ENCODE results near the gene FAM149B1.
A peak's percentile ranks its signal among the peaks of the same experiment; 100 is the strongest.
"Not testable (repeated sequence)": the region's sequence is repeated elsewhere in the genome, so short reads cannot be mapped to it uniquely, and the experiment has no call there.

Gene FAM149B1

DNA sequence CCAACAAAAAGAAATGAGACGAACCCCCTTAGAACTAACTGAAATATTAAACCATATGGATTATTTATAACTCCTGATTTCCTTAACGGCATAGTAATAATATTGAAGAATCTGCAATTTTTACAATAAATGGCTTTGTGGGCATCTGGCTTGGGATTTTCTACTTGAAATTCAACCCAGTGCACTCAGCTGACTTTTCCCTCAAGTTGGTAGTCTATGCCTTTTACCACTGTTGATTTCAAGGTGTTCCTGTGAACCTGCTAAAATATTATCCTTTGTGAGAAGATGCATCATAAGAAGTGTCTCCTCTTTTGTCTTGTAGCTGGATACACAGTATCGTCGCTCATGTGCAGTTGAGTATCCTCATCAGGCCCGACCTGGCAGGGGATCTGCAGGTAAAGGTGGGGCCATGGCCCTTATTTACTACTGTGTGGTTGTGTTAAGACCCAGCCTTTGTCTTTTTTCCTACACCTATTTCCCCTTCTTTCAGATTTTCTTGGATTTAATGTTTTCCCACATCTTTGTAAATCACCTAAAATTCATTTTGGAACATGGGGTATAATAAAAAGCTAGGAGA lies 71.2 kb downstream of the FAM149B1 start:
- no peak for DNase-seq

DNA sequence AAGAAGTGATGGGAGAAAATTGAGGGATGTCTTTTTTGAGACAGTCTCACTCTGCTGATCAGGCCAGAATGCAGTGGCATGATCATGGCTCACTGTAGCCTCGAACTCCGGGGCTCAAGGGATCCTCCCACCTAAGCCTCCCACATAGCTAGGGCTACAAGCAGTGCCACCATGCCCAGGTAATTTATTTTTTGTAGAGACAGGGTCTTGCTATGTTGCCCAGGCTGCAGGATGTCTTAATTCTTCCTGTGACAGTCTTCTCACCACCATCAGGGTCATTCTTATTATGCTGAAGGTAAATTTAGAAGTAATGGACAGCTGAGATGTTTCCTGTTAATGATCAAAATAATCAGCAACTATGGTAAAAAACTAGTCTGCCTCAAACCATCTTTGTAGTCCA lies 72.0 kb downstream of the FAM149B1 start:
- DNase-seq: no peak

DNA sequence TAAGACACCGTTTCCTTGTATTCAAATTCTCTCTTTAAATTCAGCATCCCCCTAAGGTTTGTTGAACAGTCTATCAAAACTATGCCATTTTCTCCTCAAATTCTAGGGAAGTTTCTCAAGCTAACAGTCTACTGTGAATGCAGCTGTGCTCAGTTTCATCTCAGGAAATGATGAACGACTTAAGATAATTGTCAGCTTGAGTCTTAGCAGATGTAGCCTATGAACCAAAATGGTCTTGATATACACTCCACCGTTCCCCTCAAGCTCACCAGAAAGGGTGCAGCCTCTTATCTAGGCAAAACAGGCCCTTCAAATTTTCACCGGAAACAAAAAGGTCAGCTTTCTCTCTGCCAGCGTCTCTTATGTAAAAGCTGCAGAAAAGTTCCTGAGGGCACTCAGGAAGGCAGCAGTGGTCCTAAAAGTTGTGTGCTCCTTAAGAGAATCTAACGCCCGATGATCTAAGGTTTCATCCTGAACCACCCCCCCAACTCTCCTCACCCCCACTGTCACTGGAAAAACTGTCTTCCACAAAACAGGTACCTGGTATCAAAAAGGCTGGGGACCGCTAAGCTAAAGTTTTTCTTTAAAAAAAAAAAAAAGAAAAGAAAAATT lies 77.1 kb downstream of the FAM149B1 start:
- peak; percentile 6 for DNase-seq

DNA sequence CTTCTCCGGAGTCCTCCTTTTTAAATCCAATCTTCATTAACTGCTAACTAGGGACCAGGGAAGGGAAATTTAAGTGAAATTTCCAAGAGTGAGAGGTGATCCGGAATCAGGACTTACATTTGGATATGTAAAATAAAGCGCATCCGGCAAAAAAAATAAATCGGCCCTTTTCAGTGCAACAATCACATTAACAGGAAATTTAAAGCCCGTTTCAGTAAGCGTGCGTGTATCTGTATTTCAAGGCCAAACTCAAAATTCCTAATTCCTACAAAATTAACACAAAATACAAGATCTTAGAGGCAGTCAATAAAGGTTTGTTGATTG lies 78.4 kb downstream of the FAM149B1 start:
- no peak for DNase-seq

DNA sequence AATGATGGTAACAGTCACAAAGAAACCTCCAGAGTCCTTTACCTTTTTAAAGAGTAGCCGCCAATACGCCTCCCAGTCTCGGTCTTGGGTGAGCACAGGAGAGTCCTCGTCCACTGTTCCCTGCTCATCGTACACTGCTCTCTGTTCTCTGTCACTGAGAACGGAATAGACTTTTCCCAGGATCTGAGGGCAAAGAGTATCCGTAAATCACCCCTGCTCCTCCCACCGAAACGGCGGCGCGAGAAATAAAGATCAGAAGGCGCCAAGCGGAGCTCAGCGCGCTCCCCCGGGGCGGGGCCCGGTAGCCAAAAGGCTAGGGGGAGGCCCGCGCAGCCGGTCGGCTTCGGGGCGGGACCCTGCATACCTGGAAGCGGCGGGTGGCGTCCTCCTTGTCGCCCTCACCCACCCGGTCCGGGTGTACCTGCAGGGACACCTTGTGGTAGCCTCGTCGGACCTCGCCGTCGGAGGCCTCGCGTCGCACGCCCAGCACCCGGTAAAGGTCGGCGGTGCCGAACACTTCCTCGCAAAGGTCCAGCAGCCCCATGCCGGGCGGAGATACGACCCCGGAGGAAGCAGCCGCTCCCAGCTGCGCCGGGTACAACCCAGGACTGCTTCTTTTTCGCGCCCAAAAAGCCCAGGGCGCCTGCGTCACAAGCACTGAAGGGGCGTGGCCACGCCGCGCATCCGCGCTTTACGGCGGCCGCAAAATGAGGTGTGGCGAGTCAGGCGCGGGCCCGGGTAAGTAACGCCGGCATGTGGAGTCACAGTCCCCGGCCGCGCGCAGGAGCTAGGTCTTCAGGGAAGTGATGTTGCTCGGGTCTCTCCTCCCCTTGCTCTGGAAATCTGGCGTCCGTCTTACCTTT lies 79.0 kb downstream of the FAM149B1 start, which contains the start of gene DNAJC9:
Gene DNAJC9, minus strand, starts transcription at position 610 of the 863 bp plus-strand sequence. Its CDS starts 66 bp downstream, at position 544.
- DNase-seq: peak; percentile 97

DNA sequence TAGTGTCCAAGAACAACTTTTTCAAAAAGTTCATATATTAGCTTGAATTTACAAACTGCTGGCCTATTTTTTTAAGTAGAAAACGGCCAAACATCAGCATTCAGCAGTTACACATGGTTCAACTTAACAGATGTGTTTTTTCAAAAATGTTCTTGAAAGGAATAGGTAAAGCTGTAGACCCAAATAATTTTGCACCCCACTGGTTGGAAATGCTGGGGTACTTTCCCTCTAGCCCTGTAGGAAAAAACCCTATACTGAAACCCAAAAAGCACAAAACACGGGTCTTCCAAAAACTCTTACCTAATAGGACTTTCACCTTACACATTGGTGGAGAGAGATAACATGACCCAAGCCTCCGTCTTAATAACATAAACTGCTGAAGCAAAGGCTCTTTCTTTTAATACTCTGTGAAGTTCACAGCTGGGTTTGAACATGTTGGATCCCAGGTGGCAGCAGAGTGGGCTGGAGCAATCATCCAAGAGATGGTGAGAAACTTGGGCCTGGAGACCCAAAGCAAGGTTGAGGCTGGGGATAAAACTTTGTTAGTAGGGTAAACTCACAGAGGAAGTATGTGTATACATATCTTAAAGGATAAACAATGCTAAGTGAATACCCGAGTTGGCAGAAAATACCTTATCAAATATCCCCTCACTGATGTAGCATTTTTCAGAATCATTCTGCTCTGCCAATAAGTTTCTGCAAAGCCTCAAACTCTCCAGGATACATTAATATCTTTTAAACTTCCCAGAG lies 79.8 kb downstream of the FAM149B1 start:
- DNase-seq: no peak

DNA sequence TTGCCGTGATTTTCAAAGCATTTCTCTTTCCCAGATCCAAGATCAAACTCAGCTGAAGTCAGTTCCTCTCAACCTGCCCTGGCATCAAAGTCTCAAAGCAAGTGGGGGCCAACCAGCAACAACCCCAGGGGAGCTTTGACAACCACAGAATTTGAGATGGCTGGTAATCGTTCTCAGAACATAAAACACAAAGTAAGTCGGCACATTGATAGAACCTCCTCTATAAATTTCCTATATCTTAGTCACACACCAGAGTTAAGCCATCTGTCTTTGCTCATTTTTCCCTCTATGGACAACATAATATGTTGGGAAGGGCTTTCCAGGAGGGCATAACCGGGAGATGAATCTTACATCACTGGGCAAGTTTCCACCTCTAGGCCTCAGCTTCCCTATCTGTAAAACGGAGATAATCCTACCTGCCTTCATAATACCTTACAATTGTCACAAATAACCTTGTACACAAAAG lies 80.4 kb downstream of the FAM149B1 start:
- DNase-seq: no peak

DNA sequence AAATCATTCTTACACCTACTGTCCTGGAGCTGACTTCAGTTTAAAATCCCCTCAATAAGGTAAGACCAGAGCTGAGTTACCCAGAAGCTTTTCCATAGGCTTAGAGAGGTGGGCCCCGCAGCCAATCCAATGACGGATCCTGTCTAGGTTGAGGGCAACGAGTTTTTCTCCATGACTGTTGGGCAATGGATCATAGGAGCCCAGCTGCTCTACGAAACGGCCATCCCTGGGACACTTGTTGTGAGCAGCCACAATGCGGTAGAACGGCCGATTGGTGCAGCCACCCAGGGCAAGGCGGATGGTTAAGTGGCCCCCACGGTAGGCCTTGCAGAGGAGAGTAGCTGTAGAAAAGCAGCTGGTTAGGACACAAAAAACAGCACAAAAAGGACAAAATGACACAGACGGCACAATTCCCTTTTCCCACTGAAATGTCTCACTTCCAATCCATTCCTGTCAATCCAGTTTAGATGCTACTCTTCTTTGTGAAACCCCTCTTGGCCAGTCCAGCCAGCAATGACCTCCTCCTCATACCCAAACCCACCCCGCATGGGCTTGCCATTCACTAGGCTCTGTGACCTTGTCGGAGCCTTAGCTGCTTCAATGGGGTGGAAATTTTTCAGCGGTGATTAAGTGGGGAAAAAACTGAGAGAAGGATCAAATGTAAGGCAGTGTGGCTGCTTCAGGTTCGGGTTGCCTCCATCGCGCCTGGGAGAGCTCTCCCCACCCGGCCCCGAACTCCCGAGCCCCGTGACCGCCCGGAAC lies 83.9 kb downstream of the FAM149B1 start:
- DNase-seq: no peak

DNA sequence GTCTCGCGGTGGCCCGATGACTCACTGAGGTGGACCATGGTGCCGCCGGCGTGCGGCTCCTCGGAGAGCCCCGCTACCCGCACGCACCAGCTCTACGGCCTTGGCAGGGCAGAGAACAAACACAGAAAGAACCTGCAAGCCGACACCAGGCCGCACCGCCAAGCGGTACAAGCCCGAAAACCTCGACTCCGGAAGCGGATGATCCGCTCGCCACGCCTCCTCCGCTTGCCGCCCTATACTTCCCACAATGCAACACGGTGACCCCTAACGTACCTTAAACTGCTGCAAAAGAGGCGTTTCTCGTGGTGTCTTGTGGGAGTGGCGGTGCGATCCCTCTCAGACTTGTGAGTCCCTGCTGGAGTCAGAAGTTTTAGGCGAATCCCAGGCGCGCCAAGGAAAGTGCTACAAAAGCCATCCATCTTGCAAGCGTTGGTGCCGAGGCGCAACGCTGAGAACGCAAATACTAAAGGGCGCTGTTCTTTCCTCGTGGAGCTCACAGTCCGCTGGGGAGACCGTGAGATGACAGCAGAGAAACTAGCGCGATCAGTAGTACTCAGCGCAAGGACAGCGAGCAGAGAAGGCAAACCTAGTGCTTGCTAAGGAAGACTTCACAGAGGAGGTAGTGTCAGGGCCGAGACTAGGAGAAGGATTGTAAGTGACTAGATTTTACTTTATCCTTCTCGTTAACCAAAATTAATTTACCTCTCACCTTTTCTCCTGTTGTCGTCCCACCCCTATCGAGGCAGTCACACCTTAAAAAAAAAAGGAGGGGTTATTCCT lies 84.7 kb downstream of the FAM149B1 start, which contains the start of gene MRPS16:
Gene MRPS16, minus strand, starts transcription at position 200 of the 780 bp plus-strand sequence. Its CDS starts 162 bp downstream, at position 38.
- peak; percentile 93 for DNase-seq

DNA sequence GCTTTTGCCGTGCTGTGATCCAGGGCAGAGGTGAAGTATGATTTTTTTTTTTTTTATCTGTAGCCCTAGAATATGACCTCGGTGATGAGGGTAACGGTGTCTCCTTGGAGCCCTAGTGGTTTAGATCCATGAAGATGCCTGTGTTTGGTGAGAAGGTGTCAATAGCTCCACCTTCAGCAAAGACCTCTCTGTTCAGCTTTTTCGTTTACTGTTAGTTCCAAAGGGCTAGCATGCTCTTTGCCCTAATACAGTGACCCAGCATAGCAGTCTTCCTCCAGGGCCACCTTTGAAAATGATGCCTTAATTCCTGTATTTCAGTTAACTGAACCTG lies 85.3 kb downstream of the FAM149B1 start:
- no peak for DNase-seq

DNA sequence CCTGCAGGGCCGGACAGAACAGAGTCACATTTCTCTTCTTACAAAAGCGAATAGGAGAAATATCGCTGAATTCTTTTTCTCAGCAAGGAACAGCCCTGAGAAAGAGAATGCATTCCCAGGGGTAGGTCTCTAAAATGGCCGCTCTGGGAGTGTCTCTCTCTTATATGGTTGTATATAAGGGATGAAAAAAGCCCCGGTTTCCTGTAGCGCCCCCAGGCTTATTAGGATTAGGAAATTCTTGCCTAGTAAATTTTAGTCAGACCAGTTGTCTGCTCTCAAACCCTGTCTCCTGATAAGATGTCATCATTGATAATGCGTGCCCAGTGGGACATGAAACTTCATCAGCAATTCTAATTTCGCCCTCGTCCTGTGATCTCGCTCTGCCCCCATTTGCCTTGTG lies 90.7 kb downstream of the FAM149B1 start:
- not testable (repeated sequence) for DNase-seq

DNA sequence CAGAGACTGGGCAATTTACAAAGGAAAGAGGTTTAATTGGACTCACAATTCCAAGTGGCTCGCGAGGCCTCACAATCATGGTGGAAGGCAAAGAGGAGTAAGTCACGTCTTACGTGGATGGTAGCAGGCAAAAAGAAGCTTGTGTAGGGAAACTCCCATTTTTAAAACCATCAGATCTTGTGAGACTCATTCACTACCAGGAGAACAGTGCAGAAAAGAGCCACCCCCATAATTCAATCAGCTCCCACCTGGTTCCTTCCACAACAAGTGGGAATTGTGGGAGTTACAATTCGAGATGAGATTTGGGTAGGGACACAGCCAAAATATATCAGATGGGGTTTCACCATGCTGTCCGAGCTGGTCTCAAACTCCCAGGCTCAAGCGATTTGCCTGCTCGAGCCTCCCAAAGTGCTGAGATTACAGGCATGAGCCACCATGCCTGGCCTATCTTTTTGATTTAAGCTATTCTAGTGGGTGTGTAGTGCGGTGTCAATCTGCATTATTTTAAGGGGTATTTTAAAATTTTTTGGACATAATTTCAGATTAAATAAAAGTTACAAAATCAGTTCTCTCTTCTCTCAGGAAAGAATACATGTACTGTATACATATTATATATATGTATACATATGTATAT lies 93.6 kb downstream of the FAM149B1 start:
- no peak for DNase-seq

DNA sequence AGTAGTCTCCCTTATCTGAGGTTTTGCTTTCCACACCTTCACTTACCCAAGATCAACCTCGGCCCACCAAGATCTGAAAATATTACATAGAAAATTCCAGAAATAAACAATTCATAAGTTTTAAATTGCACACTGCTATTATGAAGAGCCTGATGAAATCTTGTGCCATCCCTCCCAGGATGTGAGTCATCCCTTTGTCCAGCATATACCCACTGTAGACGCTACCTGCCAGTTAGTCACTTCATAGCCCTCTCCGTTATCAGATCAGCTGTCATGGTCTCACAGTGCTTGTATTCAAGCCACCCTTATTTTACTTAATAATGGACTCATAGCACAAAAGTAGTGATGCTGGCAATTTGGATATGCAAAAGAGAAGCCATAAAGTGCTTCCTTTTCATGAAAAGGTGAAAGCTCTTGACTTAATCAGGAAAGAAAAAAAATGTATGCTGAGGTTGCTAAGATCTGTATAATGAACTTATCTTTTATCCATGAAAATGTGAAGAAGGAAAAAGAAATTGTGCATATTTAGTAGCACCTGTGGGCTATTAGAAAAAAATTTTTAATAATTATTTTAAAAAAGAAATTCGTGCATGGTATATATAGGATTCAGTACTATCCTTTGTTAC lies 94.3 kb downstream of the FAM149B1 start:
- DNase-seq: no peak

DNA sequence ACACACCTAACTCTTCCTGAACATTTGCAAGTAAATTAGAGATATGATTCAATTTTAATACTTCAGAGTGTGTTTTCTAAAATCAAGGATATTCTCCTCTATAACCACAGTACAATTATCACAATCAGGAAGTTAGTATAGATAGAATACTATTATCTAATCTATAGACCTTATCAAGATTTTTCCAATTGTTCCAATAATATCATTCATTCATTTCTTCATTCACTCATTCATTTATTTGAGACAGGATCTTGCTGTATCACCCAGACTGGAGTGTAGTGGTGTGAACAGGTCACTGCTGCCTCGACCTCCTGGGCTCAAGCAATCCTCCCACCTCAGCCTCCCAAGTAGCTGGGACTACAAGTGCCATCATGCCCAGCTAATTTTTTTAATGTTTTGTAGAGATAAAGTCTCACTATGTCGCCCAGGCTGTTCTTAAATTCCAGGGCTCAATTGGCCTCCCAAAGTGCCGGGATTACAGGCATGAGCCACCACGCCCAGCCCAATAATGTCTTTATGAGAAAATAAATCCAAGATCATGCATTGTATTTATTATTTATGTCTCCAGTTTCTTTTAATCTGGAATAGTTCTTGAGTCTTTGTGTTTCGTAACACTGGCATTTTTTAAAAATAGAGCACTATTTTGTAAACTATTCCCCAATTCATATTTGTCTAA lies 95.1 kb downstream of the FAM149B1 start:
- DNase-seq: no peak

DNA sequence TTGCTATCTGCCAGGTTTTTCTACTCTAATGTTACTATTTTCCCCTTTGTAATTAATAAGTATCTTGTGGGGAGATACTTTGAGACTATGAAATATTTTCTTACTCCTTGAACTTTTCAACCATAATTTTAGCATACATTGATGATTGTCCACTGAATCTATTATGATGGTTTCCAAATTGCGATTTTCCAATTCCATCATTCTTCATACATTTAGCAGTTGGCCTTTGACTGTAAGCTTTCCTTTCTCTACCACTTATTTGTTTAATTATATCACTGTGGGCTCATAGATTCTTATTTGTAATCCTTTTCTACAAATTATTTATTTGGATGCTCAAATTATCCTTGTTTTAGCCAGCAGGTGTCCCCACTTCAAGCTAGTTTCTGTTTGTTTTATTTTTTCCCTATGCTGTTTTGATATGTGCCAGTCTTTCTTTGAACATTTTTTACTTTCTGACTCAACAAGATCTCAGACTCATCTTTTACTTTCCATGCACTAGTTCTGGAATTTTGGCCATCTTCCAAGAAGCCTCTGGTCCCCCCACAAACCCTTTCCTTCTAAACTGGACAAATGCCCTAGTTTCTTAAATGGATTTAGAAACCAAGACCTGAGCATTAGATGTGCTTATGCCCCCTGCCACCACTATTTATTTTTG lies 95.9 kb downstream of the FAM149B1 start:
- DNase-seq: peak; percentile 29

DNA sequence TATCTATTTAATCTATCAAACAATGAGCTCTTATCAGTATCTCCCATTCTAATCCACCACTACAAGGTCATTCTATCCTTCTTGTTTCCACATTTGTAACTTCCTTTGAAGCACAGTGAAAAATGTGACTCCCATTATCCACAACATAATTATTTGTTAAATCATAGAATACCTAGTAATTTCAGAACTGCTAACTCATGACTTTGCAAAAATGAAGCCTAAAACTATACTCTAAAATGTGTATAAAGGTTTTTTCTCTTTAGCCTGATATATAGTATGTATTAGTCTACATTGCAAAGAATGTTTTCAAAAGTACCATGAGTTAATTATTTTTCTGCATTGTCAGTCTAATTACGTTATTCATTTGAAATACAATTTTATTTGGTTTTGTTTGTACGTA lies 96.5 kb downstream of the FAM149B1 start:
- no peak for DNase-seq

DNA sequence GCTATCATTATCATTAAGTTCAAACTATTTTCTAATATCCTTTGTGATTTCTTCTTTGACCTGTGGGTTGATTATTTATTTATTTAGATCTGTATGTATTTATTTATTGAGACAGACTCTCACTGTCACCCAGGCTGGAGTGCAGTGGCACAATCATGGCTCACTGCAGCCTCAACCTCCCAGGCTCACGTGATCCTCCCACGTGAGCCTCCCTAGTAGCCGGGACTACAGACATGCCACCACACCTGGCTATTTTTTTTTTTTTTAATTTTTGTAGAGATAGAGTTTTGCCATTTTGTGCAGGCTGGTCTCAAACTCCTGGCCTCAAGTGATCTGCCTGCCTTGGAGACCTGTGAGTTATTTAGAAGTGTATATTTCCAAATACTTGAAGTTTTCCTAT lies 113.2 kb downstream of the FAM149B1 start:
- DNase-seq: no peak

DNA sequence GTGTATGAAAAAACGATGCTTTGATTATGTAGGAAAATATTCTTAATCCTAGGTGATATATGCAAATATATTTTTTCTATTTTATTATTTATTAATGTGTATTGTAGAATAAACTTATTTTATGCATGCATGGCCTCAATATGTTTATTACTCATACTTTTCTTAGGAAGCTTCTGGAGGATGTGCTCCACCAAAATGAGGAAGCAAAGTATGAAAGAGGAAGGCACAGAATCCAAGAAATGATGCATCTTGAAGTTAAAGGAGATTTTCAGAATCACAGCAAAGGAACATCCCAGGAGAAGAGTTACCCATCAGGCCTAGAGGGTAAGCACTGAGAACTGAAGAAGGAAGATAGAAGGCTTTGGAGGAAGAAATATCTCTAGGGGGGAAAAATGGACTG lies 119.5 kb downstream of the FAM149B1 start:
- DNase-seq: no peak

DNA sequence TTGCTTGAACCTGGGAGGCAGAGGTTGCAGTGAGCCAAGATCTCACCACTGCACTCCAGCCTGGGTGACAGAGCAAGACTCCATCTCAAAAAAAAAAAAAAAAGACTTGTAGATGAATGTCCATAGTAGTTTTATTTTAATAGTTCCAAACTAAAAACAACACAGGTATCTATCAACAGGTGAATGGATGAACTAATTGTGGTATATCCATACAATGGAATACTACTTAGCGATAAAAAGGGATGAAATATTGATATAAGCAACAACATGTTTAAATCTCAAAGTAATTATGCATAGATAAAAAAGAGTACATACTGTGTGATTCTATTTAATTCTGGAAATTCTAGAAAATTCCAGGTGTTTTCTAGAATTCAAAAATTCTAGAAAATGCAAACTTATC lies 122.0 kb downstream of the FAM149B1 start:
- no peak for DNase-seq

DNA sequence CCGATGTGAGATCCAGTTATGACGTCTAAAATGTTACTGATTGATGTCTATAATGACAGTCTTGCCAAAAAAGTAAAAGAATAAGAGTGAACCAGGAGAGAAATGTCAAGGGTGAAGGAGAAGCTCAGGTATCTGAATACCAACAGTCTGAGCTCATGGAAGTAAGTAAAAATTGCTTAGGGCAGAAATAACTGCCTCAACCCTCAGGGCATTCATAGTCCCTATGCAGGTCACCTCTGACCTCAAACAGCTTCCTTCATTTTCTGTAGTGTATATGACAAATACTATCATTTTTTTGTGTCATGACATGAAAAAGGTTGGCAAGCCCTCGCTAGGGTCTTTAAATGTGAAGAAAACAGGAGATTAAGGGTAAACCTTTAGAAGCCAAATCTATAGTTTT lies 125.5 kb downstream of the FAM149B1 start:
- no peak for DNase-seq

All from CD4-positive, alpha-beta T cell treated with Interleukin-4 for 4 hours (primary cell).